Progenitor cell of endocrine pancreas (in vitro differentiated cells): Measurements from ENCODE around the gene ZNF85. TPM values are rescaled to one million over a fixed set of nuclear protein-coding genes. Genes with fewer than 3 reads are reported as not detected.
A peak's percentile ranks its signal among the peaks of the same experiment; 100 is the strongest.

Source experiments
- DNase-seq: peaks from one replicate; pipeline ENCODE4 v3.0.0; 2021; ENCODE audit warnings: low spot score; ENCODE audit not compliant: unreplicated experiment
- H3K27ac Mint-ChIP-seq: 2 replicates; pipeline ENCODE4 v1.8.0; 2021; ENCODE audit warnings: mild to moderate bottlenecking, moderate library complexity, mixed read lengths
- H3K27me3 Mint-ChIP-seq: 2 replicates; pipeline ENCODE4 v1.8.0; 2021; ENCODE audit warnings: mixed read lengths
- H3K36me3 Mint-ChIP-seq: 2 replicates; pipeline ENCODE4 v1.8.0; 2022; ENCODE audit warnings: mixed read lengths; ENCODE audit not compliant: insufficient read depth
- H3K4me1 Mint-ChIP-seq: 2 replicates; pipeline ENCODE4 v1.8.0; 2021; ENCODE audit warnings: low read depth, mixed read lengths
- H3K4me3 Mint-ChIP-seq: 2 replicates; pipeline ENCODE4 v1.8.0; 2021; ENCODE audit warnings: low read depth, mild to moderate bottlenecking, moderate library complexity, mixed read lengths
- H3K9me3 Mint-ChIP-seq: 2 replicates; pipeline ENCODE4 v1.8.0; 2021; ENCODE audit warnings: low read depth, mixed read lengths
- CTCF ChIP-seq: fragments of 200-600 bp; sonication (generic); IDR thresholded peaks from one replicate; pipeline ENCODE4 v1.5.0; 2021; ENCODE audit warnings: antibody characterized with exemption, mild to moderate bottlenecking; ENCODE audit not compliant: unreplicated experiment
- long read RNA-seq: library from polyadenylated mRNA; unstranded; transcript quantifications from one replicate; pipeline ENCODE4 v2.0.0, GENCODE V29; 2020
- total RNA-seq: library from RNA; stranded (reverse); gene quantifications from 2 replicates; pipeline ENCODE4 v1.2.1, GENCODE V29; 2021

The ZNF85 gene
- 25.4 and 26.8 TPM in 2 replicates for total RNA-seq
- long read RNA-seq, transcript ZNF85-201 (4 exons, 1,531 nt): minor isoform, 7 of 46 reads
- long read RNA-seq, transcript ZNF85-202 (4 exons, 2,296 nt): major isoform, 23 of 46 reads
- long read RNA-seq, partial matches to known transcripts: 0 of 46 reads
- long read RNA-seq, other reads (novel, unspliced or antisense): 10 of 46 reads

DNA sequence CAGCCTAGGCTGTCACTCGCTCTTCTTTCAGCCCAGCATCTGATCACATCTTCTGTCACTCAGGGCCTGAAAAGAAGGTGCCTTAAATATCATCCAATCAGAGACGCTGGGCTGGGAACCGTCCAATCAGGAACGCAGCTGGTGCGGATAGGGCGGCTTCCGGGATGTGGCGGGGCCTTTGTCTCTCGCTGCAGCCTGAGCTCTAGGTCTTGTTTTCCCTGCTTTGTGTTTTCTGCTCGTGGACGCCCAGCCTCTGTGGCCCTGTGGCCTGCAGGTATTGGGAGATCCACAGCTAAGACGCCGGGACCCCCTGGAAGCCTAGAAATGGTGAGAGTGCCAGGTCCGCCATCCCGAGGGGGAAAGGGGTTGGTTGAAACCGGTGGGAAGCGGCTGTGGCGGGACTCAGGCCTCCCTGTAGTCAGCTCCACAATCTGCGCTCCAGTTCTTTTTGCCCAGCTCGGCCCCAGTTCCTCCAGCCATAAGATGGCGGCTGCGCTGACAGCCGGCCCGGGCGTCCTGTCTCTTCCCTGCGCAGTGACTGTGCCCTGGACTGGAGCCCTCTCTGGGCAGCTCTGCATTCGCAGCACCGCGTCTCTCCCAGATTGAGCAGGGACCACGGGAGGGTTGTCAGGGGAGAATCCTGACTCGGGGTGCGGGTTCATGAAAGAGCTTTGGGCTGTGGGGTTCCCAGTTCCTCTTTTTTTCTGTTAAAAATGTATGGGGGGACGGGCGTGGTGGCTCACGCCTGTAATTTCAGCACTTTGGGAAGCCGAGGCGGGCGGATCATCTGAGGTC lies at the start of gene ZNF85:
ZNF85 (plus strand) TSS at position 175 of the 795 bp plus-strand sequence; CDS start at position 325, 150 bp downstream.
- Mint-ChIP-seq H3K27ac (peak within 1 kb of the TSS; percentile 100), H3K4me1 (peaks cover 15% of the 10 kb centered on the region), H3K27me3 (no peaks in the 10 kb centered on the region), H3K4me3 (peak within 1 kb of the TSS; percentile 95), H3K36me3 (peaks cover 2% of the 10 kb centered on the region), H3K9me3 (no peaks in the 10 kb centered on the region)
- TF ChIP-seq CTCF: no peak
- peak; percentile 75 for DNase-seq

DNA sequence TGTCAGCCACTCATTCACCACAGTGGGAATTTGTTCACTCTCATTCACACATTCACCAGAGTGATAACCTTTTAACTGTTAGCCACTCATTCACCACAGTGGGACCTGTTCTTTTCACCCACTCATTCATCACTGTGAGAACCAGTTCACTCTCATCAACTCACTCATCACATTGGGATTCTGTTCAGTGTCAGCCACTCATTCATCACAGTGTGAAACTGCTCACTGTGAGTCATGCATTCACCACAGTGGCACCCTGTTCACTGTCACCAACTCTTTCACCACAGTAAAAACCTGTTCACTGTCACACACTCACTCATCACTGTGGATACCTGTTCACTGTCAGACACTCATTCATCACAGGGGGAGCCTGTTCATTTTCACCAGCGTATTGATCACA lies 43.5 kb upstream of the ZNF85 start:
- Mint-ChIP-seq H3K4me3 (no peak overlapping the region), H3K4me1 (no peaks in the 10 kb centered on the region), H3K9me3 (peaks cover 96% of the 10 kb centered on the region), H3K27ac (no peak overlapping the region), H3K36me3 (peaks cover 4% of the 10 kb centered on the region), H3K27me3 (no peaks in the 10 kb centered on the region)
- DNase-seq: no peak
- TF ChIP-seq CTCF: no peak

DNA sequence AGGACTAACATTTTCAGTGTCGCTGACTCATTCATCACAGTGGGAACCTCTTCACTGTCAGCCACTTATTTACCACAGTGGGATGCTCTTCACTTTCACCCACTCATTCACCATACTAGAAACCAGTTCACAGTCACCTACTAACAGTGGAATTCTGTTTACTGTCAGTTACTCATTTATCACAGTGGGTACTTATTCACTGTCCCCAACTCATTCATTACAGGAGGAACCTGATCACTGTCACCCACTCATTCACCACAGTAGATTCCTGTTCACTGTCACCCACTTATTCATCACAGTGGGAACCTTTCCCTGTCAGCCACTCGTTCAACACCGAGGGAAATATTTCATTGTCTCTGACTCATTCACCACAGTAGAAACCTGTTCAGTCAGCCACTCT lies 10.1 kb upstream of the ZNF85 start:
- no peak overlapping the region for H3K27ac Mint-ChIP-seq
- no peak for DNase-seq
- H3K4me1 Mint-ChIP-seq: no peaks in the 10 kb centered on the region
- no peak overlapping the region for H3K4me3 Mint-ChIP-seq
- peaks cover 3% of the 10 kb centered on the region for H3K36me3 Mint-ChIP-seq
- peaks cover 78% of the 10 kb centered on the region for H3K9me3 Mint-ChIP-seq
- TF ChIP-seq CTCF: no peak
- H3K27me3 Mint-ChIP-seq: peaks cover 4% of the 10 kb centered on the region

DNA sequence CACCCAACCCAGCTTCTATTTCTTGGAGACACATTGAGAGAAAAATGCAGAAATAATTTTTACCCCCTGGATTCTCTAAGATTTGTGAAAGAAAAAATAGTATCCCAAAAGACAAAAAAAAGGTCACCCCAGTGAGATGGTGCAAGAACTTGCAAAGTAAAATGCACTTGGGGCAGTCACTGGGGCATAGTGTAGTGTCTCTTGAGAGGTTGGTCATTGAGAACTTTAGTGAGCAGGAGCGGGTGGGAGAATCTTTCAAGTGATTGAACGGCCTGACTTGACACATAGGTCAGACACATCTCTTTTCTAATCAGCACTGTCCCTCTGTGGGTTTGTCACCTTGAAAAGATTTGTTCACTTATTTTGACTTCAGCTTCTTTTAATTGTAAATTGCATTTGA lies 2.4 kb downstream of the ZNF85 start:
- no peaks in the 10 kb centered on the region for H3K9me3 Mint-ChIP-seq
- H3K36me3 Mint-ChIP-seq: peaks cover 4% of the 10 kb centered on the region

More for the DNA sequence above, 2.4 kb downstream of the ZNF85 start:
- H3K27me3 Mint-ChIP-seq: no peaks in the 10 kb centered on the region
- H3K27ac Mint-ChIP-seq: no peak overlapping the region
- H3K4me1 Mint-ChIP-seq: peaks cover 15% of the 10 kb centered on the region
- DNase-seq: no peak
- no peak overlapping the region for H3K4me3 Mint-ChIP-seq
- no peak for TF ChIP-seq CTCF
